ENCODE results near the gene MRPS23.

GRCh38 chr17:57886020-57886419, 36.2 kb upstream of the MRPS23 start:
- no peak for TF ChIP-seq CTCF (IDR thresholded peaks at IDR 0.05; ENCODE audit: low read depth, low read length)
- no peak for TF ChIP-seq POLR2A (IDR thresholded peaks at IDR 0.05; ENCODE audit: extremely low read depth, insufficient read length)
- TF ChIP-seq, protein P1, sequence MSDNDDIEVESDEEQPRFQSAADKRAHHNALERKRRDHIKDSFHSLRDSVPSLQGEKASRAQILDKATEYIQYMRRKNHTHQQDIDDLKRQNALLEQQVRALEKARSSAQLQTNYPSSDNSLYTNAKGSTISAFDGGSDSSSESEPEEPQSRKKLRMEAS (IDR thresholded peaks at IDR 0.05; ENCODE audit: low read depth, low read length): no peak
- TF ChIP-seq MYC (IDR thresholded peaks at IDR 0.05; ENCODE audit: low read depth, low read length): no peak

All from NB4 (cell line).